ENCODE results near the gene LIFR.

DNA sequence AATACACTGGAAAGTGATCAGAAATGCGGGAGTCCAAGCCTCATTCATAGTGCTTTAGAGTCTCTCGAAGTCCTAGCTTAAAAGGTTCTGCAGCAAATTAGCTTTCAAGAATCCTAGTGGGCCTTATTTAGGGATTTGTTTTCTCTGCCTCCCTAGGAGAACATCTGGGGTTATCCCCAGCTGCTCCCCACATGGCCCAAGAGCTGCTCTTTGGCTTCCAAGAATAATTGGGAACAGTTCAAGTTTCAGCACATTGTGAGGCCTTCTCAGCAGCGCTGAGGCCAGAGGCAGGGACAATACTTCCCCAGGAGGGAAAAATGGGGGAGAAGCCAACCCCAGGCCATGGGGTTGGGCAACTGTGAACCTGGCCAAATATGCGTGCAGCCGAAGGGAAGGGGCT lies 108.7 kb downstream of the LIFR start:
- TF ChIP-seq, protein P1, sequence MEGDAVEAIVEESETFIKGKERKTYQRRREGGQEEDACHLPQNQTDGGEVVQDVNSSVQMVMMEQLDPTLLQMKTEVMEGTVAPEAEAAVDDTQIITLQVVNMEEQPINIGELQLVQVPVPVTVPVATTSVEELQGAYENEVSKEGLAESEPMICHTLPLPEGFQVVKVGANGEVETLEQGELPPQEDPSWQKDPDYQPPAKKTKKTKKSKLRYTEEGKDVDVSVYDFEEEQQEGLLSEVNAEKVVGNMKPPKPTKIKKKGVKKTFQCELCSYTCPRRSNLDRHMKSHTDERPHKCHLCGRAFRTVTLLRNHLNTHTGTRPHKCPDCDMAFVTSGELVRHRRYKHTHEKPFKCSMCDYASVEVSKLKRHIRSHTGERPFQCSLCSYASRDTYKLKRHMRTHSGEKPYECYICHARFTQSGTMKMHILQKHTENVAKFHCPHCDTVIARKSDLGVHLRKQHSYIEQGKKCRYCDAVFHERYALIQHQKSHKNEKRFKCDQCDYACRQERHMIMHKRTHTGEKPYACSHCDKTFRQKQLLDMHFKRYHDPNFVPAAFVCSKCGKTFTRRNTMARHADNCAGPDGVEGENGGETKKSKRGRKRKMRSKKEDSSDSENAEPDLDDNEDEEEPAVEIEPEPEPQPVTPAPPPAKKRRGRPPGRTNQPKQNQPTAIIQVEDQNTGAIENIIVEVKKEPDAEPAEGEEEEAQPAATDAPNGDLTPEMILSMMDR (tag by site-specific recombination; IDR thresholded peaks at IDR 0.05): no peak
- TF ChIP-seq ZNF416 (tag by site-specific recombination; IDR thresholded peaks at IDR 0.05) (no peak), SP2 (tag by site-specific recombination; IDR thresholded peaks at IDR 0.05) (no peak), ZNF785 (tag by site-specific recombination; IDR thresholded peaks at IDR 0.05) (no peak)
